H1 (cell line): ENCODE measurements around the gene ITPRIPL2.

Experiments used
- ASH2L ChIP-seq: fragments of 200-600, 300-600 bp; sonication (generic); IDR thresholded peaks from one replicate; pipeline ENCODE4 v1.7.1; 2017; ENCODE audit warnings: low read length
- BRCA1 ChIP-seq: IDR thresholded peaks from 2 replicates; pipeline ENCODE4 v1.6.1; 2012; ENCODE audit warnings: low read depth, low read length, improper control_type of control experiment
- CREB1 ChIP-seq: IDR thresholded peaks from 2 replicates; pipeline ENCODE4 v1.6.1; 2012; ENCODE audit warnings: inconsistent platforms
- CTCF ChIP-seq, 3 experiments: IDR thresholded peaks; 1 replicate in 2 of 3; 2 replicates in 1 of 3; pipeline versions ENCODE4 v1.5.1 to v1.6.1; 2011; ENCODE audit warnings: low read length in 3 of 3, mild to moderate bottlenecking in 3 of 3, inconsistent platforms in 2 of 3, low read depth in 1 of 3, moderate library complexity in 1 of 3; ENCODE audit not compliant: insufficient read depth in 1 of 3; ENCODE audit errors: control extremely low read depth in 1 of 3
- EZH2 ChIP-seq: fragments of 200-600 bp; sonication (generic); IDR thresholded peaks from 2 replicates; pipeline ENCODE4 v1.7.1; 2012; ENCODE audit warnings: low read depth, mild to moderate bottlenecking, moderate library complexity, low read length, inconsistent platforms; ENCODE audit not compliant: severe bottlenecking
- MAX ChIP-seq: IDR thresholded peaks from 2 replicates; pipeline ENCODE4 v1.6.1; 2012; ENCODE audit warnings: inconsistent platforms
- POLR2AphosphoS5 ChIP-seq: IDR thresholded peaks from 2 replicates; pipeline ENCODE4 v1.6.1; 2011; ENCODE audit warnings: low read depth, low read length
- RAD21 ChIP-seq, 2 experiments: IDR thresholded peaks in 1 of 2; conservative IDR thresholded peaks in 1 of 2; 2 replicates each; pipeline ENCODE4 v1.6.1; 2011; ENCODE audit warnings: low read depth in 2 of 2, low read length in 2 of 2, improper control_type of control experiment in 1 of 2, inconsistent platforms in 1 of 2, mild to moderate bottlenecking in 1 of 2, moderate library complexity in 1 of 2
- SP1 ChIP-seq: IDR thresholded peaks from 2 replicates; pipeline ENCODE4 v1.6.1; 2011; ENCODE audit warnings: low read depth, low read length
- TAF1 ChIP-seq: IDR thresholded peaks from 2 replicates; pipeline ENCODE4 v1.6.1; 2011; ENCODE audit warnings: mild to moderate bottlenecking, low read depth, low read length
- YY1 ChIP-seq: IDR thresholded peaks from 2 replicates; pipeline ENCODE4 v1.6.1; 2011; ENCODE audit warnings: low read depth, mild to moderate bottlenecking, low read length

GRCh38 chr16:19147627-19148026 lies 33.9 kb downstream of the ITPRIPL2 start:
- no peak for TF ChIP-seq CREB1
- TF ChIP-seq POLR2AphosphoS5 = no peak
- no peak for TF ChIP-seq EZH2
- TF ChIP-seq TAF1 = no peak
- no peak for TF ChIP-seq RAD21 (IDR thresholded peaks at IDR 0.05 in 1 of 2, conservative IDR thresholded peaks at IDR 0.05 in 1 of 2; ENCODE audit: low read depth in 2 of 2, low read length in 2 of 2)
- TF ChIP-seq CTCF (IDR thresholded peaks at IDR 0.05; ENCODE audit: control extremely low read depth in 1 of 3, insufficient read depth in 1 of 3, low read depth in 1 of 3, low read length in 3 of 3) = no peak
- no peak for TF ChIP-seq YY1
- no peak for TF ChIP-seq BRCA1
- TF ChIP-seq MAX = no peak
- TF ChIP-seq ASH2L = no peak
- TF ChIP-seq SP1 = no peak
